Endothelial cell (in vitro differentiated cells): ENCODE measurements around the gene PXYLP1. TPM values are rescaled to one million over a fixed set of nuclear protein-coding genes. Genes with fewer than 3 reads are reported as not detected.

ENCODE experiments used
- DNase-seq: peaks from one replicate; pipeline ENCODE4 v3.0.0; 2021; ENCODE audit warnings: low spot score
- H3K27ac Mint-ChIP-seq: one replicate; pipeline ENCODE4 v1.8.0; 2021; ENCODE audit warnings: mixed read lengths, inconsistent platforms; ENCODE audit not compliant: unreplicated experiment
- H3K27me3 Mint-ChIP-seq: one replicate; pipeline ENCODE4 v1.8.0; 2021; ENCODE audit warnings: mild to moderate bottlenecking, moderate library complexity, mixed read lengths, inconsistent platforms; ENCODE audit not compliant: unreplicated experiment
- H3K36me3 Mint-ChIP-seq: one replicate; pipeline ENCODE4 v1.8.0; 2021; ENCODE audit warnings: mild to moderate bottlenecking, low read depth, mixed read lengths, inconsistent platforms; ENCODE audit not compliant: unreplicated experiment
- H3K4me1 Mint-ChIP-seq: one replicate; pipeline ENCODE4 v1.8.0; 2021; ENCODE audit warnings: mild to moderate bottlenecking, mixed read lengths, inconsistent platforms; ENCODE audit not compliant: unreplicated experiment
- H3K4me3 Mint-ChIP-seq: one replicate; pipeline ENCODE4 v1.8.0; 2021; ENCODE audit warnings: mild to moderate bottlenecking, mixed read lengths, inconsistent platforms; ENCODE audit not compliant: unreplicated experiment
- H3K9me3 Mint-ChIP-seq: one replicate; pipeline ENCODE4 v1.8.0; 2021; ENCODE audit warnings: mixed read lengths, inconsistent platforms; ENCODE audit not compliant: unreplicated experiment
- total RNA-seq: library from RNA; stranded (reverse); fragmentation: NEBNext Ultra II Directional; extraction: Animal tissue kit (Norgen Biotek cat#: 25700); gene quantifications from one replicate; pipeline ENCODE4 v1.2.1, GENCODE V29; 2021; ENCODE audit not compliant: unreplicated experiment
- TF ChIP-seq, protein P1 (sequence below): fragments of 200-600 bp; sonication (generic); IDR thresholded peaks from one replicate; pipeline ENCODE4 v1.5.0; 2021; ENCODE audit warnings: antibody characterized with exemption; ENCODE audit not compliant: unreplicated experiment

Gene PXYLP1
- total RNA-seq, 1 donor from 2014 or later = 4.4 TPM

DNA sequence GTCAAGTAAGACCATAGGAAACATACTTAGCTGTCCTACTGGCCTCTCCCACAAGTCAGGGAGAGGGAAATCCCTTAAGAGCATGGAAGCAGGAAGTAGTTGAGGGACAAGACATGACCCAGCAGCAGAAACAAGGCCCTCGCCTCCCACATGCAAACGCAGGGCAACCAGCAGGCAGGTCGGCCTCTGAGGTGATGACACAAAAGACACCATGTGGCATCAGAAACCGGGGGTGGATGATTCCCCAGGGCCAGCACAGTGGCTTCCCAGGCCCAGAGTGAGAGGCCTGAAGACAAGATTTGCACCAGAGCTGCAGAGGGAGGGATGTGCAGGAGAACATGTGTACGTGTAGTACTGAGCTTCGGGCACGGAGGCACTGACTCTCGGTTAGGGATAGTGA is 26.3 kb downstream of the PXYLP1 start:
- TF ChIP-seq, protein P1, sequence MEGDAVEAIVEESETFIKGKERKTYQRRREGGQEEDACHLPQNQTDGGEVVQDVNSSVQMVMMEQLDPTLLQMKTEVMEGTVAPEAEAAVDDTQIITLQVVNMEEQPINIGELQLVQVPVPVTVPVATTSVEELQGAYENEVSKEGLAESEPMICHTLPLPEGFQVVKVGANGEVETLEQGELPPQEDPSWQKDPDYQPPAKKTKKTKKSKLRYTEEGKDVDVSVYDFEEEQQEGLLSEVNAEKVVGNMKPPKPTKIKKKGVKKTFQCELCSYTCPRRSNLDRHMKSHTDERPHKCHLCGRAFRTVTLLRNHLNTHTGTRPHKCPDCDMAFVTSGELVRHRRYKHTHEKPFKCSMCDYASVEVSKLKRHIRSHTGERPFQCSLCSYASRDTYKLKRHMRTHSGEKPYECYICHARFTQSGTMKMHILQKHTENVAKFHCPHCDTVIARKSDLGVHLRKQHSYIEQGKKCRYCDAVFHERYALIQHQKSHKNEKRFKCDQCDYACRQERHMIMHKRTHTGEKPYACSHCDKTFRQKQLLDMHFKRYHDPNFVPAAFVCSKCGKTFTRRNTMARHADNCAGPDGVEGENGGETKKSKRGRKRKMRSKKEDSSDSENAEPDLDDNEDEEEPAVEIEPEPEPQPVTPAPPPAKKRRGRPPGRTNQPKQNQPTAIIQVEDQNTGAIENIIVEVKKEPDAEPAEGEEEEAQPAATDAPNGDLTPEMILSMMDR = no peak
- no peak for DNase-seq
- Mint-ChIP-seq H3K4me3 (no peak overlapping the region), H3K9me3 (no peaks in the 10 kb centered on the region), H3K4me1 (peaks cover 9% of the 10 kb centered on the region), H3K36me3 (peaks cover 6% of the 10 kb centered on the region), H3K27ac (no peak overlapping the region), H3K27me3 (no peaks in the 10 kb centered on the region)

DNA sequence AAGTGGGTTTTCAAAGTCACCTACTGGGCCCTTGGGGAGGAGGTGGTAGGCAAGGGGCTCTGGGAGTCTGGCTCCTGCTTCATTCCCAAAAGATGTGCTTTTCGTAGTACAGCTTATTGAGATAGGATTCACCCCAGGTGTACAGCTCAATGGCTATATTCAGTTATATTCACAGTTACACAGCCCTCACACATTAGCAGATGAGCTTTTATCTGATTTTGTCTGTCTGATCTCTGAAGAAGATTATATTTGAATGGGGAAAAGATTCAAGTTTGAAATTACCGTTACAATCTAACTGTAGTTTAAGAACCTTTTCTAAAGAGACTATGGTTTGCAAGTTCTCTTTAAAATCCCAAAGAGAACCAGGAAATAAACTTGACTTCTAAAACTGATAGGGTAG is 27.3 kb downstream of the PXYLP1 start:
- Mint-ChIP-seq H3K9me3 (no peaks in the 10 kb centered on the region), H3K4me1 (peaks cover 12% of the 10 kb centered on the region), H3K27me3 (peaks cover 1% of the 10 kb centered on the region), H3K36me3 (peaks cover 6% of the 10 kb centered on the region), H3K4me3 (no peak overlapping the region), H3K27ac (no peak overlapping the region)
- no peak for DNase-seq
- TF ChIP-seq, protein P1 = no peak

DNA sequence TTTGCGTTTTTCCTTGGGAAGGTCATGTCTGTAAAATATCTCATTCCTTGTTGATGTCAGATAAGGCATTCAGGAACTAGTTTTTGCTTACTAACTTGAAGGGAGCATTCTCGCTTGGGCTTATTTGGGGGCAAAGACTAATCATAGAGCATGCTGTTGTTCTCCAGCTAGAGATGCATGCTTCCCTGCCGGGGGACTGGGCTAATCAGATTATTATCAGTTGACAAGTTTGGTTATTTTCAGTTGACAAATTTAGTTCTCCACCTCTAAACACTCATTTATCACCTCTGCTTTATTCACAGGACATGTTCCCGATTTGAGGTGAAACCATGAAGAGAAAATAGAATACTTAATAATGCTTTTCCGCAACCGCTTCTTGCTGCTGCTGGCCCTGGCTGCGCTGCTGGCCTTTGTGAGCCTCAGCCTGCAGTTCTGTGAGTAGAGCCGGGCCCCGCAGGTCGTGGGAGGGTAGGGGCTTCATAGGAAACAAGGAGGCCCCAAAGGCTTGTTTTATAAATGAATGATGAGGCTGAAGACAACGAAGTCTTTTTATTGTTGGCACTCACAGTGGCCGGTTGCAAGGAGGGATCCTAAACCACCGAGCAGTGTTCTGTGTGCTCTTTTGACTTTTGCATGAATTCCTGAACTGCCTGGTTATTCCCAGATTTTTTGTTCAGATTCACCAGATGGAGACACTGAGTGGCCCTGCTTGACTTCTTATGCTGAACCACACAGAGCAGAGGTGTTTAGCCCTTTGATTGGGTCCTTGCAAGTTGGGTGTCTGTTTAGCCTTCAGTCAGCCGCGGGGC is 28.4 kb downstream of the PXYLP1 start:
- peak overlapping the region; percentile 21 for H3K27ac Mint-ChIP-seq

DNA sequence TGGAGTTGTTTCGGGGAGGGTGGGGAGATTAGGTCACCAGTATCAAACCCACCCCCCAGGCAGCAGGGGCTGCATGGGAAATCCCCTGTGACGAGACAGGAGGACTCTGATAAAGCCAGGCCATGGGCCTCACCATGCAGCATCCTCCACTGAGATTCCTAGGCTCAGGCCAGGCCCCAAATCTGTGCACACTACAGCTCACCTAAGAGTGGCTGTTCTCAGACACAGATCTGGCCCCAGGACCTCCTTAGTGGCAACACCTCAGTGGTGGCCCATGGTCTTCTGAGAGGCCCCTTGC is 29.0 kb downstream of the PXYLP1 start:
- Mint-ChIP-seq H3K4me3 (no peak overlapping the region), H3K9me3 (no peaks in the 10 kb centered on the region), H3K27ac (no peak overlapping the region), H3K4me1 (peaks cover 16% of the 10 kb centered on the region), H3K27me3 (peaks cover 5% of the 10 kb centered on the region), H3K36me3 (peaks cover 6% of the 10 kb centered on the region)
- TF ChIP-seq, protein P1 = no peak
- DNase-seq = no peak

More for the DNA sequence above, 28.4 kb downstream of the PXYLP1 start:
- H3K9me3 Mint-ChIP-seq = no peaks in the 10 kb centered on the region
- peaks cover 12% of the 10 kb centered on the region for H3K4me1 Mint-ChIP-seq
- peaks cover 5% of the 10 kb centered on the region for H3K27me3 Mint-ChIP-seq
- no peak overlapping the region for H3K4me3 Mint-ChIP-seq
- peaks cover 6% of the 10 kb centered on the region for H3K36me3 Mint-ChIP-seq
- no peak for DNase-seq
- TF ChIP-seq, protein P1 = no peak

DNA sequence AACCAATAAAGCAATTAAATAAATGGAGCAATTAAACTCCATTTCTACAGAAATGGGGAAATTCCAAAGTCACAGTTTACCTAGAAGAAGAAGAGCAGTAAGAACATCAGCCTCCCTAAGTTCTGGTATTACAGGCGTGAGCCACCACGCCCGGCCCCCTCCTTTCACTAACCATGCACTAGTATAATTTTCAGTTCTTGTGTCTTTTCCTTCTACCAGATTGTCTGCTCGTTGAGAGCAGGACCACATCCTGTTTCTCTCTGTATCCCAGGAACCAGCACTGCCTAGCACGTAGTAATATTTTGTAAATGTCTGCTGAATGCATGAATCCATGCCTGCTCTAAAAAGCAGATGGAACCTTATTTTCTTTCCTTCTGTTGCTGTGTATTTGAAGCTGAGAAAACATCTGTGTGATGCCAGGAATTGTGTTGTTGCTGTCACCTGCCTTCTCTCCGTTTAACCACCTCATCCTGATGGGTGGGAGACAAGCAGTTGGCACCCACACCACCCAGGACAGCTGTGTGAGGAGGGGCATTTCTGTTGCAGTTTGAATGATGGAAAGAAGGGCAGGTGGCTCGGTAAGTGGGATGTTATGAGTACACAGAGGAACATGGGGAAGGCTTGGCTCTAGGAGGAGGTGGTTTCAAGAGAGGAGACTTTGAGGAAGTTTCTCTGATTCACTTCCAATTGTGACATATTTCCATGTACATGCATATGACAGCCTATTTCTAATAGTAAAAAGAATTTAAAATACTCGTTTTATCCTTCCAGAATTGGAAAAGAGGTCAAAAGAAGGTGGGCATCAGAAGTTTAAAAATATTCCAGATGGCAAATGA is 30.1 kb downstream of the PXYLP1 start:
- peaks cover under 1% of the 10 kb centered on the region for H3K36me3 Mint-ChIP-seq
- peak overlapping the region; percentile 48 for H3K27ac Mint-ChIP-seq
- no peak for DNase-seq
- H3K4me3 Mint-ChIP-seq = no peak overlapping the region
- peaks cover 5% of the 10 kb centered on the region for H3K27me3 Mint-ChIP-seq
- H3K4me1 Mint-ChIP-seq = peaks cover 21% of the 10 kb centered on the region
- TF ChIP-seq, protein P1 = no peak
- no peaks in the 10 kb centered on the region for H3K9me3 Mint-ChIP-seq
